Fibroblast of lung (primary cell): ENCODE data around the gene ATP1B3. TPM values are rescaled to one million over a fixed set of nuclear protein-coding genes. Genes with fewer than 3 reads are reported as not detected.

Source experiments
- DNase-seq, 2 donors: peaks; one replicate each; pipeline versions ENCODE4 v3.0.0 to v3.0.0-alpha.2; 2010; ENCODE audit warnings: low read depth in 2 of 2
- H2AFZ ChIP-seq: 2 replicates; pipeline ENCODE4 v1.5.1; 2012; ENCODE audit warnings: low read length, control low read depth, inconsistent platforms
- H3K27ac ChIP-seq: 2 replicates; pipeline ENCODE4 v1.5.1; 2011; ENCODE audit warnings: low read length, control low read depth; ENCODE audit not compliant: insufficient read depth
- H3K27me3 ChIP-seq: 2 replicates; pipeline ENCODE4 v1.5.1; 2011; ENCODE audit warnings: mild to moderate bottlenecking, low read length; ENCODE audit not compliant: control insufficient read depth, insufficient read depth
- H3K36me3 ChIP-seq: 2 replicates; pipeline ENCODE4 v1.5.1; 2011; ENCODE audit warnings: low read length; ENCODE audit not compliant: control insufficient read depth, insufficient read depth
- H3K4me1 ChIP-seq: 2 replicates; pipeline ENCODE4 v1.5.1; 2011; ENCODE audit warnings: low read length; ENCODE audit not compliant: control insufficient read depth, insufficient read depth; ENCODE audit errors: extremely low read depth
- H3K4me2 ChIP-seq: 2 replicates; pipeline ENCODE4 v1.5.1; 2011; ENCODE audit warnings: low read length, control low read depth; ENCODE audit not compliant: insufficient read depth; ENCODE audit errors: extremely low read depth
- H3K4me3 ChIP-seq, 4 experiments: fragments of 200-600 bp in 1 of 4; sonication (generic) in 1 of 4; replicated peaks in 1 of 4; 2 replicates each; pipeline ENCODE4 v1.5.1; 2011 to 2016; ENCODE audit warnings: low read length in 4 of 4, low read depth in 3 of 4, mild to moderate bottlenecking in 3 of 4, control low read depth in 2 of 4, inconsistent platforms in 1 of 4, mixed read lengths in 1 of 4; ENCODE audit not compliant: insufficient read depth in 1 of 4; ENCODE audit errors: control extremely low read depth in 1 of 4
- H3K79me2 ChIP-seq: 2 replicates; pipeline ENCODE4 v1.5.1; 2012; ENCODE audit warnings: mild to moderate bottlenecking, low read length, inconsistent platforms; ENCODE audit not compliant: control insufficient read depth, insufficient read depth
- H3K9ac ChIP-seq: 2 replicates; pipeline ENCODE4 v1.5.1; 2011; ENCODE audit warnings: mild to moderate bottlenecking, low read length, control low read depth; ENCODE audit not compliant: insufficient read depth
- H3K9me3 ChIP-seq: 2 replicates; pipeline ENCODE4 v1.5.1; 2012; ENCODE audit warnings: low read depth, low read length; ENCODE audit not compliant: control insufficient read depth, insufficient read depth
- H4K20me1 ChIP-seq: 2 replicates; pipeline ENCODE4 v1.5.1; 2011; ENCODE audit warnings: low read length; ENCODE audit not compliant: control insufficient read depth, insufficient read depth; ENCODE audit errors: extremely low read depth
- CTCF ChIP-seq, 2 donors: IDR thresholded peaks in 1 of 2; conservative IDR thresholded peaks in 1 of 2; 1 replicate in 1 of 2; 2 replicates in 1 of 2; pipeline ENCODE4 v1.5.1; 2011 to 2012; ENCODE audit warnings: low read length in 2 of 2, control low read depth in 1 of 2, inconsistent platforms in 1 of 2, low read depth in 1 of 2, mild to moderate bottlenecking in 1 of 2
- EZH2 ChIP-seq: IDR thresholded peaks from 2 replicates; pipeline ENCODE4 v1.5.1; 2012; ENCODE audit warnings: low read length, control low read depth, mild to moderate bottlenecking; ENCODE audit errors: missing control alignments
- polyA plus RNA-seq, 2 donors: library from polyadenylated mRNA; depleted of rRNA in 1 of 2; stranded (reverse) in 1 of 2; unstranded in 1 of 2; fragments of >200 nt; gene quantifications; 2 replicates each; pipeline ENCODE4 v1.2.1, GENCODE V29; 2011 to 2012; ENCODE audit warnings: missing spikeins in 1 of 2
- total RNA-seq: library from RNA; depleted of rRNA; stranded (reverse); fragments of >200 nt; gene quantifications from 2 replicates; pipeline ENCODE4 v1.2.1, GENCODE V29; 2014

Gene ATP1B3
- total and polyA plus RNA-seq, 2 donors (not counting 1 experiment from before 2014, with no cell fraction given) = 55.8 to 243 TPM

GRCh38 chr3:141862279-141862816 lies 14.1 kb upstream of the ATP1B3 start:
- H2AFZ ChIP-seq = no peak overlapping the region
- TF ChIP-seq EZH2 = no peak
- TF ChIP-seq CTCF (conservative IDR thresholded peaks at IDR 0.05 in 1 of 2, IDR thresholded peaks at IDR 0.05 in 1 of 2; ENCODE audit: low read depth in 1 of 2, low read length in 2 of 2) = no peak
- no peaks in the 10 kb centered on the region for H3K79me2 ChIP-seq
- no peaks in the 10 kb centered on the region for H3K27me3 ChIP-seq
- no peak overlapping the region for H3K9ac ChIP-seq
- no peak for DNase-seq
- H4K20me1 ChIP-seq = no peaks in the 10 kb centered on the region
- no peak overlapping the region for H3K4me2 ChIP-seq
- H3K27ac ChIP-seq = no peak overlapping the region
- no peaks in the 10 kb centered on the region for H3K4me1 ChIP-seq
- no peaks in the 10 kb centered on the region for H3K9me3 ChIP-seq
- no peaks in the 10 kb centered on the region for H3K36me3 ChIP-seq
- no peak overlapping the region for H3K4me3 ChIP-seq

GRCh38 chr3:141863491-141863890 lies 13.0 kb upstream of the ATP1B3 start:
- H2AFZ ChIP-seq = no peak overlapping the region
- no peaks in the 10 kb centered on the region for H3K79me2 ChIP-seq
- no peak for DNase-seq
- no peaks in the 10 kb centered on the region for H3K36me3 ChIP-seq
- H3K27ac ChIP-seq = no peak overlapping the region
- no peak overlapping the region for H3K9ac ChIP-seq
- TF ChIP-seq EZH2 (no peak), CTCF (conservative IDR thresholded peaks at IDR 0.05 in 1 of 2, IDR thresholded peaks at IDR 0.05 in 1 of 2; ENCODE audit: low read depth in 1 of 2, low read length in 2 of 2) (no peak)
- no peaks in the 10 kb centered on the region for H3K27me3 ChIP-seq
- H3K4me1 ChIP-seq = no peaks in the 10 kb centered on the region
- no peak overlapping the region for H3K4me3 ChIP-seq
- H3K9me3 ChIP-seq = no peaks in the 10 kb centered on the region
- H3K4me2 ChIP-seq = no peak overlapping the region
- H4K20me1 ChIP-seq = no peaks in the 10 kb centered on the region

GRCh38 chr3:141864281-141864970 lies 12.0 kb upstream of the ATP1B3 start:
- no peaks in the 10 kb centered on the region for H3K36me3 ChIP-seq

More at GRCh38 chr3:141864281-141864970, 12.0 kb upstream of the ATP1B3 start:
- Histone ChIP-seq H3K4me3 (no peak overlapping the region), H3K9me3 (no peaks in the 10 kb centered on the region), H4K20me1 (no peaks in the 10 kb centered on the region), H3K79me2 (no peaks in the 10 kb centered on the region), H3K4me2 (no peak overlapping the region), H3K4me1 (no peaks in the 10 kb centered on the region), H3K9ac (no peak overlapping the region), H2AFZ (no peak overlapping the region), H3K27ac (no peak overlapping the region), H3K27me3 (no peaks in the 10 kb centered on the region)
- TF ChIP-seq CTCF (conservative IDR thresholded peaks at IDR 0.05 in 1 of 2, IDR thresholded peaks at IDR 0.05 in 1 of 2; ENCODE audit: low read depth in 1 of 2, low read length in 2 of 2) = no peak
- no peak for DNase-seq
